Cerebellar cortex (tissue), 1 donor: ENCODE data around the gene NRIP3.
A peak's percentile ranks its signal among the peaks of the same experiment; 100 is the strongest.
"Not testable (repeated sequence)": the region's sequence is repeated elsewhere in the genome, so short reads cannot be mapped to it uniquely, and the experiment has no call there.

Experiments
- DNase-seq: peaks from one replicate; pipeline ENCODE4 v3.0.0-alpha.2; 2015; ENCODE audit warnings: low spot score

Gene NRIP3

DNA sequence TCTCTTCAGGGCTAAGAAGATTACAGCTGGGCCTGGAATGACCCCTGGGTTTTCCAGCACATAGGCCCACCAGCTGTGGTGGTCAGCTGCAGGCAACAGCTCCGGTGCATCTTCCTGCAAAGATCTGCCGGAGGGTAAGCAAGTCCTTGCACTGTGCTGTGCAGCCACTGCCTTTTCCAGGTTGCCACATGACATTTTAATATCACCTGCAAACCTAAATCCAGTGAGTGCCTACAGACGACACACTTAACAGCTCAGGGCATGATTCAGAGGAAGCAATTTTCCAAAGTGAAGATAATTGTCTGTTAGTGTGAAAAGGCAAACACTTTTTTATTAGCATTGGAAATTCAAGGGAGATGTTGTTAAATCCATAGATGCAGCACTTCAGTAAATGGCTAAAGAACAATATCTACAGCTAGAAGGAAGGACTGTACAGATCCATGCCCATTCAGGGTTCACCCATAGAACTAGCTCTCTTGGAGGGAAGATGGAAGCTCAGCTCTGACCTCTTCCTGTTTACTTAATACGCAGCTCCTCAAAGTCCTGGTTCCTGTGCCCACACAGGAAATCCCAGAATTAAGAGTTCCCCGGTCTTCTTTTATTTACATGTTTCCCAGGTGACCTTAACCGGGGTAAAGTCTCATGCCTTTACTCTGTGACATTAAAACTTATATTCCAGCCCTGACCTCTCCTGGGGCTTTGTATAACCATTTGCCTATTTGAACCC is 13.3 kb upstream of the NRIP3 start:
- no peak for DNase-seq

DNA sequence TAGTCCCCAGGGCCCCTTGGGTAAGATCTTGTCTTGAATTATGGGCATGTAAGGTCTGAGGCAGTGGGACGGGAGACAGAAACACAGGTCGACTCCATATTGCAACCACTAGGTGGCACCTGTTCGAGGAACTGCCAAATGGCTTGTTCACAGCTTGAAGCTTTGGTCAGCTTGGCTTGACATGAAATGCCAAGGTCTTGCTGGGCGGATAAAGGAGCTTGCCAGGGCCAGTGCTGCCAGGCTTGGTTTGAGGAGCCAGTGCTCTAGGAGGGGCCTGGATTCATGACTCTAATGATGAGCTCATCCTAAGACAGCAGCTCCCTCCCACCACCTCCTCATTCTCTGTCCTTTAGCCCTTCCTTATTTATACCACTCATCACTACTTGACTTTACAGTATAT is 11.9 kb upstream of the NRIP3 start:
- peak; percentile 99 for DNase-seq

DNA sequence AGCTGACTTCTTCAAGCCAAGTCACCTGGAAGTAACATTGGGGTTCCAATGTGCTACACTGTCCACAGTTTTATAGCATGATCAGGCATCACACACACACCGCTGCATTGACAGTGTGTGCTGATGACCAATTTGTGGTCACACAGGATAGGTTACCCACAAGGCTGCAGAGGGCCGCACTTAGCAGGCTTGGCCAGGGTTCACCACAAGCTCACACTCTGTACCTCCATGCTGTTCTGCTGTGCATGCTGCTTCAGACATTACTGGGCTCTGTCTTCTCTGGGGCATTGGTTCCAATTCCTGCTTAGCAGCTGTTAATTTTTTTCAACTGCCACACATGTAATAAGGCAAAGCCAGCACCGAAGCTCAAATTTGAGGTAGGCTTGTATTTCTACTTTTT is 11.0 kb upstream of the NRIP3 start:
- peak; percentile 24 for DNase-seq

DNA sequence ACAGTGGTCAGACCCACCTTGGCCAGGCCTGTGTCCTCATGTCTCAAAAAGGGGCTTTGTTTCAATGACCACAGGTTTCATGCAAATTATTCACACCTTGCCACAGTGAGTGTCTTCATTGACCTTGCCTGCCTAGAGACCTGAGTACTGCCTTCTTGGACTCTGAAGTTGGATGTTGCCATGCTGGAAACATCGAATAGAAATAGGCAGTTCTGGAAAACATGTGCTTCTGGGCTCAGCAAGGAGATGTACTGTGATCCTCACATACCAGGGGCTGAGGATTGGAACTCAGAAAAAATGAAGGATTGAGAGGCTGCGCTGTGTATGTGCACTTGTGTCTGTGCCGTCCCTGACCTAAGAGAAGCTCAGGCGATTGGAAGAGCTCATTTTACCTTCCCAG is 9.6 kb upstream of the NRIP3 start:
- no peak for DNase-seq

DNA sequence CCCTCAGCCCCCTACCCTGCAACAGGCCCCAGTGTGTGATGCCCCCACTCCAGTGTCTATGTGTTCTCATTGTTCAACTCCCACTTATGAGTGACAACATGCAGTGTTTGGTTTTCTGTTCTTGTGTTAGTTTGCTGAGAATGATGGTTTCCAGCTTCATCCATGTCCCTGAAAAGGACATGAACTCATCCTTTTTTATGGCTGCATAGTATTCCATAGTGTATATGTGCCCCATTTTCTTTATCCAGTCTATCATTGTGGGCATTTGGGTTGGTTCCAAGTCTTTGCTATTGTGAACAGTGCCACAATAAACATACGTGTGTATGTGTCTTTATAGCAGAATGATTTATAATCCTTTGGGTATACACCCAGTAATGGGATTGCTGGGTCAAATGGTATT is 5.7 kb upstream of the NRIP3 start:
- DNase-seq, result not testable (repeated sequence)

- no peak for DNase-seq
Observed at GRCh38 chr11:9008661-9009060, 4.9 kb upstream of the NRIP3 start.

DNA sequence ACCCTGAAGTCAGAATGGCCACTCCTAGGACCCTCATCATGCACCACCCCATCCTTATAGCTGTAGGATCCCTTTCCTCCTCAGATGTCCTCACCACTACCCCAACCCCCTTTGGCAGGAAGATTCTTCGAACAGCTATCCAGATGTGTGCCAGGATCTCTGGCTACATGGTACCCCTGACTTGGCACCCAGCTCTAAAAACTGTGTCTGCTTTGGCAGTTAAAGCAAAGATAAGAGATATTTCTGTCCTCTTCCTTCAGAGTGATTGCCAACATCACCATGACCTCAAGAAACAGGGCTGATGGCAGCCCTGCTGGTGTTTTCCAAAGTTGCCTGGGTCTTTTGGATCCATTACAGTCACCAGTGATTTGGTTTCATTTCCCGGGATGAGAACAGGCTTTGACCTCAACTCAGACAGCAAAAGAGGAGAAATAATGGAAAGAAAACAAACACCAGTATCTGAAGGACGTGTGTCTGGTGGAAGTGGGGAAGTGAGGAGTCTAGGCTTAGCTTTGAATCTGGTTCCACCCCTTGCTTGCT is 4.3 kb upstream of the NRIP3 start:
- DNase-seq, result no peak

DNA sequence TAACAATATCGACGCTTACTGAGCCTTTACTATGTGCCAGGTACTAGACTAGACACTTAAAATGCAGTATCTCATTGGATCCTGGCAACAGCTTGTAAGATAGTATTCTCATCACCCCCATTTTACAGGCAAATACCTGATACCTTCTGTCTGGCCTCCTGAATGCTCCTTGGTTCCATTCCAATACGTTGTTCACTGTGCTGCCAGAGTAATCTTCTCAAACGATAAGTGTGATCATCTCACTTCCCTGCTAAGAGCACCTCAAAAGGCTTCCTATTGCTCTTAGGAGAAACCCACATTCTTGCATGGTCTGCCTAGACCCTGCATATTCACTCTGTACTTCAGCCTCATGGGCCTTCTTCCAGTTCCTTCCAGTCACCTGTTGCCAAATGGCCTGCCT is 1.3 kb upstream of the NRIP3 start:
- DNase-seq, result peak; percentile 57

DNA sequence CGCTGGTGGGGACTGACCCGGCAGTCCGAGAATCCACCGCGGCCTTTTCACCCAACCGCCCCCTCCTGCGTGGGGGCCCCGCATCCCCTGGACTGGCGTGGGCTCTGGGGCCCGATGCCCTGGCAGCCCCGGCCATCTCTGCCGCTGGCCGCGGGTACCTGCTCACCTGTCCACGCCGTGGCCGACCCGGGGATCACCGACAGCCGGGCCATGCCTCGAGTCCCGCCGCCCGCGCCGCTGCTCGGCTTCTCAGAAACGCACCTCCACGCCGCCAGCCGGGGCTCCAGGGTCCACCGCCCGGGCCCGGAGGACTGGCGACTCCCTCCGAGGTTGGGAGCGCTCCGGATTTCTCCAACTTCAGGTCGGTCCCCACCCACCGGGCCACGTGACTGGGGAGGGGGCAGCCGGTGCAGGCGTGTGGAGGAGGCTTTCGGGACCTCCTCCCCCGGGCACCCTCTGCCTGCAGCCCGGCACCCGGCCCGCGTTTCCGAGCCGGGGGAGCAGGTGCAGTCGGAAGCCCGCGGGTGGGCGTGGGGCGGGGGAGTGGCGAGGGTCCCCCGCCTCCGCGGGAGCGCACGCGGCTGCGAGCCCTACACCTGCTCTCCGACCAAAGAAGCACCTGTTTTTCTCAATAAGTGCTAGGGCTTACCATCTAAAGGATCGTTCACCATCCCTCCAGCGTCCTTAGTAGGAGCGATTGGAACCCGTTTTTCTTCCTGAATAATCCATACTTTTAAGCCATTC is 554 bp upstream of the NRIP3 start:
- DNase-seq, result no peak

DNA sequence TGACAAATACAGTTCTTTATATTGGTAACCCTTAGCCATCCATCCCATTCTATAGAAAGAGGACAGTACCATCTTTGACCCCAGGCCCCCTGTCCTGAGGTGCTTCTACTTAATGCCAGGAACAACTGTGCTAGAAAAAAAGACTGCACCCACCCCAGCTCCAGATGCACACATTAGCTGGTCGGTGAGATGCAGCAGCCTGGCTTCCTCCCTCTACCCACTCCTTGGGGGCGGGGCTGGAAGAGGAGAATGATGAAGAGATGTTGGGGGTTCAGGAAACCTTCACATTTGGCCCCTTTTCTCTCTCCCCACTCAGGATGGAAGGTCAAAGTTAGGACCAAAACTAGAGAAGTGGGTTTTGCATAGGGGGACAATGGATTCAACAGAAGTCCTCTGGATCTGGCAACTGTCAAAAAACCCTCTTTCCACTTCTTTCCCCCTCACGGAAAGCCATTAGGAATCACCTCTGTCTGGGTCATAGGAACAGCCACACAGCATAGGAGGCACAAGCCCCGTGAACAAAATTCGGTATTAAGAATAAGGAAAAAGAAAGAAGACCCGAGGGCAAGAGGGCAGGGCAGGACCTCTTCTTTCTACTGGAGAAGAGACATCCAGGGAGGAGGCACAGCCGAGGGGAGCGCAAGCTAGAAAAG is 755 bp downstream of the NRIP3 start:
- DNase-seq, result peak; percentile 25

GRCh38 chr11:9001736-9002135 is 2.1 kb downstream of the NRIP3 start:
- peak; percentile 57 for DNase-seq

- DNase-seq, result no peak
Observed at GRCh38 chr11:8998017-8998416, 5.8 kb downstream of the NRIP3 start.

DNA sequence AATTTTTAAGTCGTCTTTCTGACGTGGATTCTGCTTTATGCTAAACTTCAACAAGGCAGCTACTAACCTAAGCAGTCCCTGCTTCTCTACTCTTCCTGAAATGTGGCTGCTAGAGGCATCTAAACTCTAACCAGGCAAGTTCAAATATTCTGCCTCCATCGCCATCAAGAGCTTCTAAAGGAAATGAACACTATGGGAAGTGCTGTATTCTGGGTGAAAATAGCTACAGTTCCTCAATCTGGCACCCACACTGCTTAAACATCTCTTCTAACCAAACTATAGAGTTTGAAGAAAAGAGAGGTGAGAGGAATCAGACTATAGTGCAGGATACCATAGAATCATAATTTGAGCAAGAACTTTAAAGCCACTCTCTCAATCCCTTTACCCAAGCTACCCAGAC is 6.3 kb downstream of the NRIP3 start:
- no peak for DNase-seq

GRCh38 chr11:8989453-8989852 is 14.3 kb downstream of the NRIP3 start:
- DNase-seq, result no peak

DNA sequence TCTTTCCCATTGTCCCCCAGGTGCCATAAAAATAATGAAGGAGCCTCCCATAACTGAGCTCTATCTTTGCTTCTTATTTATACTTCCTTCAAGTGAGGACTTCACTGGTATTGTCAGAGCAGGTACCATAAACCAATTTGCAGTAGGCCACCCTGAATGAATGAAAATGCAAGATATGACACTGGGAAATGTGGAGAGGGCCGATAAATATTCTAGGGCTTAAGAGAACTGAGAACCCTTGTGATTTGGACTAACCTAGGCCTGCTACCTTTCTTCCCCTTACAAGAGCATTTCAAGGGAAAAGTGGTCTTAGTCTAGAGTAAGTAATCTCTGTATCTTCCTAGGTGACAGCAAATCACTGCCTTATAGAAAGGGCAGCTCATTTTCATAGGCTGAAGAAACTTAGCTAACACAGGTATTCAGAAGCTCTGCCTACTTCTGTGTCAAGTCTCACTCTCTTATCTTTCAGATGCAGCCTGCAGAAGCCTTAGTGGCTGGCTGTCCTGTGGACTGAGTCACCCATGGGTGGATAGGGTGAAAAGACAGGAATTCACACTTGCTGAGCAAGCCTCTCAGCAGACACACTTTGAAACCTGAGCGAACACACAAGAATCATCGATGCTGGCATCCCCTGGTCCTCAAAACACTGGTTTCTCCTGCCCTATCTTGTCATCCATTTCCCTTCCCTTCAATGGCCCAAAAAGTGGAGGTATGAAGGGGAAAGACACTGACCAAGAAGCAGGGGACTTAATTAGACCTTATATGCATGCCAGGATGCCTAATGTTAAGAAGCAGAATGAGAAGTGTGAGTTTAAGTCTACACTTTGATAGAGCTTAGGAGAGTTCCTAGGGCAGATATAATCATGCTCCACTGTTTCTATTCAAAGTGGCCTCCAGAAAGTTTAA is 15.2 kb downstream of the NRIP3 start:
- DNase-seq, result no peak

DNA sequence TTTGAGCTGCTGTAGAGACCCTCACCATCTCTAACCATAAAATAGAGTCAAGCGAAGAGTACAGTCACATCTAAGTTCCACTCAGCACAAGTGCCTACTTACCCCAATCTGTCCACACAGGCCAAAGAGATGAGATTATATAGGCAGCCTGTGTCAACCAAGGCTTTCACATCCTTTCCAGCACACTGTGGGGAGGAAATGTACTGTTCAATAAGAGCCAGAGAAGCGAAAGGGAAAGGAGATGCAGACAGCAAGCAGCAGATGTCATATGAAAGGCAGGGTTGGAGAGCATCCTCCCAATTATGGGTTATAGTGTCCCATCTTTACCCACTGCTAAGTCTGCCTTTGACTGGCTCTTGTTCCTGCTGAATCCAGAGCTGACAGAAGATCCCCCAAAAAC is 16.4 kb downstream of the NRIP3 start:
- no peak for DNase-seq

GRCh38 chr11:8986772-8987171 is 17.0 kb downstream of the NRIP3 start:
- not testable (repeated sequence) for DNase-seq

GRCh38 chr11:8985462-8985861 is 18.3 kb downstream of the NRIP3 start:
- DNase-seq, result no peak

DNA sequence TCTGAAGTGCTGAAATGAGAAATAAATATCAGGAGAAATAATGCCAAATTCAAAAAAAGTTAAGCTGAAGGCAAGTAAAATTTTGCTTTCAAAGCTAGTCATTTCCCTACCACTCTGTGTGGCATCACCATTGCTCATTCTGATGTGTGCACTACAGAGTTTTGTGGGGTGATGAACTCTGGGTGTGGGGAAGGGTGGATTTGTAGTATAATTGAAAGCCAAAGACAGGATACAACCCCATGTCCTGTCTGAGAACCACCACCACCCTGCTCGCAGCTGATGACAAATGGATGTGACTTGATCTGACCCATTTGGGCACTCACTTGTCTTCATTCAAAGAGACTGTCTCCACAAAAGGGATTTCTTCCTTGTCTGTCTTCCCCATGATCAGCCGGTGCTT is 20.2 kb downstream of the NRIP3 start:
- no peak for DNase-seq

DNA sequence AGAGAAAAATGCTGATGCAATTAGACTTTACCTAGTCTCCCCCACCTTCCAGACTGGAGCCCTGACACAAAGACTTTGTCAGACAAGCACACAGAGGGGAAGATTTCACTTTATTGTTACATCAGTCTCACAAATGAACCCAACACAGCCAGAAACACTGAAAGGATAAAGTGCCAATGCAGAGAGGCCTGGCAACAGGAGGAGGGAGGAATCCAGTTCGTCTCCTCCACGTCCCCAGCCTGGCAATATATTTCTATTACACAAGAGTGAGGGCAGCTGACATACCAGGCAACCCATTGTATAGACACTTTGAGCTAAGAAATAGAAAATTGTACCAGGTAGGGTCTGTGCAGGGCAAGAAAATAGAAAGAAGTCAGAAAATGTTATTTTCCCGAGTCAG is 23.3 kb downstream of the NRIP3 start:
- DNase-seq, result no peak

DNA sequence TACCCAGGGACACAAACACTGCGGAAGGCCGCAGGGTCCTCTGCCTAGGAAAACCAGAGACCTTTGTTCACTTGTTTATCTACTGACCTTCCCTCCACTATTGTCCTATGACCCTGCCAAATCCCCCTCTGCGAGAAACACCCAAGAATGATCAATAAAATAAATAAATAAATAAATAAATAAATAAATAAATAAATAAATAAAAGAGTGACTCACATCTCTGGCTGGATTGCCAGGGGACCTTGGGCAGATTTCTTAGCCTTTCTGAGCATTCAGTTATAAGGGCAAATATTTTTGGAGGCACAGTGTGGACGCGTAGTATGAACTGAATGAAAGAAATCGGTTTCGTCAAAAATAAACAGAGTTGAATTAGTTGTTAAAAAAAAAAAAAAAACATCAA is 24.4 kb downstream of the NRIP3 start:
- DNase-seq, result not testable (repeated sequence)

- no peak for DNase-seq
Observed at GRCh38 chr11:8973121-8973520, 30.7 kb downstream of the NRIP3 start.
